Panc1 (cell line): Measurements from ENCODE around the gene LMAN2.

ENCODE experiments used
- POLR2AphosphoS5 ChIP-seq: IDR thresholded peaks from 2 replicates; pipeline ENCODE4 v1.6.1; 2012; ENCODE audit warnings: mild to moderate bottlenecking, low read depth, low read length, moderate library complexity
- TF ChIP-seq, protein P1 (sequence below): fragments of 450-650 bp; IDR thresholded peaks from 2 replicates; pipeline ENCODE4 v1.5.1; 2017; ENCODE audit warnings: mild to moderate bottlenecking

GRCh38 chr5:177299697-177300096 is 51.8 kb downstream of the LMAN2 start:
- TF ChIP-seq, protein P1, sequence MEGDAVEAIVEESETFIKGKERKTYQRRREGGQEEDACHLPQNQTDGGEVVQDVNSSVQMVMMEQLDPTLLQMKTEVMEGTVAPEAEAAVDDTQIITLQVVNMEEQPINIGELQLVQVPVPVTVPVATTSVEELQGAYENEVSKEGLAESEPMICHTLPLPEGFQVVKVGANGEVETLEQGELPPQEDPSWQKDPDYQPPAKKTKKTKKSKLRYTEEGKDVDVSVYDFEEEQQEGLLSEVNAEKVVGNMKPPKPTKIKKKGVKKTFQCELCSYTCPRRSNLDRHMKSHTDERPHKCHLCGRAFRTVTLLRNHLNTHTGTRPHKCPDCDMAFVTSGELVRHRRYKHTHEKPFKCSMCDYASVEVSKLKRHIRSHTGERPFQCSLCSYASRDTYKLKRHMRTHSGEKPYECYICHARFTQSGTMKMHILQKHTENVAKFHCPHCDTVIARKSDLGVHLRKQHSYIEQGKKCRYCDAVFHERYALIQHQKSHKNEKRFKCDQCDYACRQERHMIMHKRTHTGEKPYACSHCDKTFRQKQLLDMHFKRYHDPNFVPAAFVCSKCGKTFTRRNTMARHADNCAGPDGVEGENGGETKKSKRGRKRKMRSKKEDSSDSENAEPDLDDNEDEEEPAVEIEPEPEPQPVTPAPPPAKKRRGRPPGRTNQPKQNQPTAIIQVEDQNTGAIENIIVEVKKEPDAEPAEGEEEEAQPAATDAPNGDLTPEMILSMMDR: no peak
- TF ChIP-seq POLR2AphosphoS5: no peak
